Anterior cingulate cortex (tissue), 58 donors: ENCODE data around the gene ACTR1B.
"Not testable (repeated sequence)": the region's sequence is repeated elsewhere in the genome, so short reads cannot be mapped to it uniquely, and the experiment has no call there.

Experiments
- DNase-seq, 58 donors: peaks; one replicate each; lab custom pipeline; 2025; lab: John Stamatoyannopoulos, UW

ACTR1B gene

GRCh38 chr2:97663962-97664635 lies at the start of gene ACTR1B:
Gene ACTR1B, minus strand, starts transcription at chr2:97664044. Its CDS starts 154 bp downstream, at chr2:97663890.
- peak; percentile 81 to 99 (median 97) for DNase-seq

- no peak for DNase-seq
These were observed 49.0 kb upstream of the ACTR1B start for GRCh38 chr2:97712693-97713295.

- not testable (repeated sequence) for DNase-seq
These were observed 48.3 kb upstream of the ACTR1B start for GRCh38 chr2:97712175-97712574.

- no peak for DNase-seq
These were observed 47.5 kb upstream of the ACTR1B start for GRCh38 chr2:97711394-97711711.

- no peak for DNase-seq
These were observed 44.8 kb upstream of the ACTR1B start for GRCh38 chr2:97708608-97709007.

- no peak for DNase-seq
These were observed 44.2 kb upstream of the ACTR1B start for GRCh38 chr2:97708048-97708380.

- DNase-seq = no peak
These were observed 43.7 kb upstream of the ACTR1B start for GRCh38 chr2:97707362-97708047.

- no peak for DNase-seq
These were observed 43.0 kb upstream of the ACTR1B start for GRCh38 chr2:97706708-97707345.

GRCh38 chr2:97706112-97706511 lies 42.3 kb upstream of the ACTR1B start:
- DNase-seq = no peak

- DNase-seq = no peak
These were observed 41.1 kb upstream of the ACTR1B start for GRCh38 chr2:97704989-97705388.

GRCh38 chr2:97703741-97704140 lies 39.9 kb upstream of the ACTR1B start:
- DNase-seq = no peak

GRCh38 chr2:97702731-97703470 lies 39.1 kb upstream of the ACTR1B start:
- no peak for DNase-seq

GRCh38 chr2:97701851-97702465 lies 38.1 kb upstream of the ACTR1B start:
- no peak for DNase-seq

GRCh38 chr2:97701186-97701585 lies 37.3 kb upstream of the ACTR1B start:
- DNase-seq = no peak

GRCh38 chr2:97699765-97700444 lies 36.1 kb upstream of the ACTR1B start:
- peak in 38 of 58 donors; percentile 4 to 58 (median 22) for DNase-seq

GRCh38 chr2:97698530-97698929 lies 34.7 kb upstream of the ACTR1B start:
- no peak for DNase-seq

GRCh38 chr2:97697252-97698235 lies 33.7 kb upstream of the ACTR1B start:
- peak in 57 of 58 donors; percentile 38 to 98 (median 78) for DNase-seq

GRCh38 chr2:97695744-97696143 lies 31.9 kb upstream of the ACTR1B start:
- DNase-seq = no peak

GRCh38 chr2:97693476-97693875 lies 29.6 kb upstream of the ACTR1B start:
- DNase-seq = no peak
